ENCODE data around the gene ARF3. TPM values are rescaled to one million over a fixed set of nuclear protein-coding genes. Genes with fewer than 3 reads are reported as not detected.

ARF3 gene
- total RNA-seq, 1 experiment from 2014 or later, result 263 TPM

DNA sequence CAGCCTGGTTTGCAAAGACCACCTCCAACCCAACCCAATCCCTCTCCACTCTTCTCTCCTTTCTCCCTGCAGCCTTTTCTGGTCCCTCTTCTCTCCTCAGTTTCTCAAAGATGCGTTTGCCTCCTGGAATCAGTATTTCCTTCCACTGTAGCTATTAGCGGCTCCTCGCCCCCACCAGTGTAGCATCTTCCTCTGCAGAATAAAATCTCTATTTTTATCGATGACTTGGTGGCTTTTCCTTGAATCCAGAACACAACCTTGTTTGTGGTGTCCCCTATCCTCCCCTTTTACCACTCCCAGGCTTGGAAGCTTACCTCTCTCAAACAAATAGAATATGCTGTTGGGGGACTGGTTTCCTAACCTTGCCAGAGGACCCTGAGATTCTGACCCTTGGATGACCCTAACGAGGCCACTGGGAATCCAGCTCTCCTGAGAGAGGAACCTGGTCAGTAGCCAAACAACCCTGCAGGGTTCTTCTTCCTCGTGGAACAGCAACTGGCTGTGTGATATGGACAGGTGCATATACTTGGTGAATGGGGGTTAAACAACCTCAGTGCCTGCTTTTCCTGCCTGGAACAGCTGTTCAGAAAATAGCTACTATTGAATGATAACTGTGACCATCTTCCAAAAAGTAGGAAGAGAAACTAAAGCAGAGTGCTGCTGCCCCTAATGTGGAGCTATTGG lies 25.3 kb upstream of the ARF3 start:
- no peak overlapping the region for H3T11ph ChIP-seq (ENCODE audit: low read length)
- no peaks in the 10 kb centered on the region for H4K20me1 ChIP-seq (ENCODE audit: control insufficient read depth, insufficient read depth, insufficient read length)
- peaks cover 80% of the 10 kb centered on the region for H3K27me3 ChIP-seq (ENCODE audit: insufficient read depth, low read length)
- Mint-ChIP-seq H3K36me3 (ENCODE audit: insufficient read depth in 1 of 3, low read depth in 3 of 3) (no peaks in the 10 kb centered on the region; a peak in 1 of 7 replicates), H3K27ac (no peak overlapping the region; a peak in 1 of 7 replicates), H3K4me1 (peaks cover 24 to 50% of the 10 kb centered on the region in 2 experiments), H3K9me3 (peaks cover 0 to 7% of the 10 kb centered on the region in 2 experiments; a peak in 4 of 5 replicates), H3K4me3 (peak overlapping the region; percentile 31 to 49; a peak in 2 of 5 replicates), H3K27me3 (ENCODE audit: low read depth) (peaks cover 98% of the 10 kb centered on the region)
- no CpG with 5 or more reads among the region's 6 CpGs for WGBS (ENCODE audit: extremely low coverage, insufficient read length, low lambda C conversion rate)
- H3K9ac ChIP-seq (ENCODE audit: extremely low read depth, insufficient read length, low read length), result no peak overlapping the region
- TF ChIP-seq, protein P1, sequence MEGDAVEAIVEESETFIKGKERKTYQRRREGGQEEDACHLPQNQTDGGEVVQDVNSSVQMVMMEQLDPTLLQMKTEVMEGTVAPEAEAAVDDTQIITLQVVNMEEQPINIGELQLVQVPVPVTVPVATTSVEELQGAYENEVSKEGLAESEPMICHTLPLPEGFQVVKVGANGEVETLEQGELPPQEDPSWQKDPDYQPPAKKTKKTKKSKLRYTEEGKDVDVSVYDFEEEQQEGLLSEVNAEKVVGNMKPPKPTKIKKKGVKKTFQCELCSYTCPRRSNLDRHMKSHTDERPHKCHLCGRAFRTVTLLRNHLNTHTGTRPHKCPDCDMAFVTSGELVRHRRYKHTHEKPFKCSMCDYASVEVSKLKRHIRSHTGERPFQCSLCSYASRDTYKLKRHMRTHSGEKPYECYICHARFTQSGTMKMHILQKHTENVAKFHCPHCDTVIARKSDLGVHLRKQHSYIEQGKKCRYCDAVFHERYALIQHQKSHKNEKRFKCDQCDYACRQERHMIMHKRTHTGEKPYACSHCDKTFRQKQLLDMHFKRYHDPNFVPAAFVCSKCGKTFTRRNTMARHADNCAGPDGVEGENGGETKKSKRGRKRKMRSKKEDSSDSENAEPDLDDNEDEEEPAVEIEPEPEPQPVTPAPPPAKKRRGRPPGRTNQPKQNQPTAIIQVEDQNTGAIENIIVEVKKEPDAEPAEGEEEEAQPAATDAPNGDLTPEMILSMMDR (conservative IDR thresholded peaks at IDR 0.05), result no peak
- H3K27ac ChIP-seq (ENCODE audit: insufficient read length, low read depth, low read length), result no peak overlapping the region
- no peak overlapping the region for H2AK5ac ChIP-seq (ENCODE audit: insufficient read length, low read length)
- H2BK20ac ChIP-seq (ENCODE audit: low read depth, low read length, poor library complexity, severe bottlenecking), result no peak overlapping the region
- no peak overlapping the region for H2AFZ ChIP-seq (ENCODE audit: low read length)
- H3K4me1 ChIP-seq (ENCODE audit: insufficient read depth, low read length), result no peaks in the 10 kb centered on the region; the same call in 1 of the 2 replicates
- H2BK5ac ChIP-seq (ENCODE audit: insufficient read length, low read length), result no peak overlapping the region
- H3K18ac ChIP-seq (ENCODE audit: insufficient read length, low read depth, low read length), result no peak overlapping the region
- no peak overlapping the region for H2BK12ac ChIP-seq (ENCODE audit: insufficient read length, low read depth, low read length)
- no peak overlapping the region for H4K91ac ChIP-seq (ENCODE audit: insufficient read length, low read depth, low read length)
- H3K14ac ChIP-seq (ENCODE audit: insufficient read depth, low read length), result no peak overlapping the region
- H3K23ac ChIP-seq (ENCODE audit: insufficient read length, low read depth, low read length), result no peak overlapping the region
- H3K56ac ChIP-seq (ENCODE audit: insufficient read length, low read depth, low read length), result no peak overlapping the region
- H3K79me1 ChIP-seq (ENCODE audit: insufficient read depth, low read depth, low read length, poor library complexity, severe bottlenecking), result no peaks in the 10 kb centered on the region
- peaks cover 15% of the 10 kb centered on the region for H3K23me2 ChIP-seq (ENCODE audit: insufficient read length, low read depth, low read length, poor library complexity, severe bottlenecking)
- H3K4me2 ChIP-seq (ENCODE audit: insufficient read depth, insufficient read length, low read length), result no peak overlapping the region
- no peak overlapping the region for H4K5ac ChIP-seq (ENCODE audit: insufficient read length, low read depth, low read length)
- H2BK15ac ChIP-seq (ENCODE audit: low read depth, low read length), result no peak overlapping the region
- no peaks in the 10 kb centered on the region for H3K9me3 ChIP-seq (ENCODE audit: control insufficient read depth, low read depth, low read length)
- no peak overlapping the region for H4K8ac ChIP-seq (replicated peaks; ENCODE audit: insufficient read length, low read depth, low read length)
- H3K79me2 ChIP-seq (ENCODE audit: insufficient read depth, low read length), result no peaks in the 10 kb centered on the region
- DNase-seq, result no peak
- H2BK120ac ChIP-seq (ENCODE audit: low read depth, low read length, poor library complexity, severe bottlenecking), result no peak overlapping the region
- no peak overlapping the region for H3K4ac ChIP-seq (ENCODE audit: low read depth, low read length)
